ENCODE measurements around the gene CD274.
A peak's percentile ranks its signal among the peaks of the same experiment; 100 is the strongest.
"Not testable (repeated sequence)": the region's sequence is repeated elsewhere in the genome, so short reads cannot be mapped to it uniquely, and the experiment has no call there.

CD274 gene

GRCh38 chr9:5450359-5451091 is at the start of gene CD274:
CD274 (plus strand) TSS chr9:5450542; CDS start chr9:5456114, 5,572 bp downstream.
- peak; percentile 20 to 31 for DNase-seq

DNA sequence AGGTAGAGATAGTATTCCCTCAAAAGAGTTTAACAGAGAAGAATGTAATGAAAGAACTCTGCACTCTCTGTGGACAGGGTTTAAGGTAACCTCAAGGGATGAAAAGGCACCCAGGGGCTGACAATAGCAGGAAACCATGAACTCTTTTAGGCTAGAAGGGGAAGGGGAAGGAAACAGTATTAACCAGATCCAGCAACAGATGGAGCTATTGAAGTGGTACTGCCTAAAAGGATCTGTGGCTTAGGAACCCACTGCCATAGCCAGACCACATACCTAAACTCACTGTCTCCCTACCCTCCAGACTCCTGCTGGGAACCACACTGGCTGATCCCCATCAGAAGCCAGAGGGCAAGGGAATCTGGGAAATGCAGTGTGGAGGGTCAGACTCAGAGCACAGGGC is 48.1 kb upstream of the CD274 start:
- no peak for DNase-seq

DNA sequence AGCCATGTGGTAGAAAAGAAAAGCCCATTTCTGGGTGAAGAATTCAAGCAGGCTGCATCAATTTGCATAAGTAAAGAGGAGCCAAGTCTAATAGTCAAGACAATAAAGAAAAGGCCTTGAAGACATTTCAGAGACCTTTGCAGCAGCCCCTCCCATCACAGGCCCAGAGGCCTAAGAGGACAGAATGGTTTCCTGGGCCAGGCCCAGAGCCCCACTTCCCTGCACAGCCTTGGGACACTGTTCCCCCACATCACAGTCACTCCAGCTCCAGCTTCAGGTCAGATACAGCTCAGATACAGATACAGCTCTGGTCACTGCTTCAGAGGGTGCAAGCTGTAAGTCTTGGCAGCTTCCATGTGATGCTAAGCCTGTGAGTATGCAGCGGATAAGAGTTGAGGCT is 41.7 kb upstream of the CD274 start:
- no peak for DNase-seq

DNA sequence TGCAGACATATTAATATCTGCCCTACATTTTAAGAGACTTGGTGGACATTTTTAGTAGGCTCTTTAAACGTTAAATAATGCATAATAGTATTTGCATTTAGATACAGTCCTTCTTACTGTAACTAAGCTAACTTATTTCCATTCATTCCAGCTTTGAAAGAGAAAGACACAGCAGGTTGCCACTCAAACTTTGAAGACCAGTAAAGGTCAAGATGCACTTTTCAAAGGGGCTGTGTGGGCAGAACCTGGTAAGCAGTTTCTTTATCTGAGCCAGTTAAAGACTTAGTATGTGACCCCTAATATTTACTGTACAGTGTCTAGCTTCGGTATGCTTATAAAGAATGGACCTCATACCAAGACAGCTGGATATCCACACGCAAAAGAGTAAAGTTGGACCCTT is 33.4 kb upstream of the CD274 start:
- no peak for DNase-seq

DNA sequence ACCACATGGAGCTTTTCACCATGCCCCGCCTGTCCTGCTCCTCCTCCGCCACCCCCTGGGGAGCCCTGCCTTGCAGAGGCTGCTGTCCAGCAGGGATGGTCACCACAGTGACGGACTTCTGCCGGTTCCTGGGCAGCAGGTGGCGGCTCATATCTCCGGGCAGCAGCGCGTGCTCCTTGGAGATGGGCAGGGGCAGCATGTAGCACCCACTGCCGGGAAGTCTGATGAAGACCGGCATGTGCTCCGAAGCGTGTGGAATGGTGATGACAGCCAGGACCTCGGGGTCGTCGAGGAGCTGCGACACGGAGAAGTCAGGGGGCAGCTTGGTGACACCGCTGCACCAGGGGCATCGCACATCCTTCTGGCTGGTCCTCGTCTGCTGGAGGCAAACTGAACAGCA is 31.9 kb upstream of the CD274 start:
- DNase-seq, result no peak

DNA sequence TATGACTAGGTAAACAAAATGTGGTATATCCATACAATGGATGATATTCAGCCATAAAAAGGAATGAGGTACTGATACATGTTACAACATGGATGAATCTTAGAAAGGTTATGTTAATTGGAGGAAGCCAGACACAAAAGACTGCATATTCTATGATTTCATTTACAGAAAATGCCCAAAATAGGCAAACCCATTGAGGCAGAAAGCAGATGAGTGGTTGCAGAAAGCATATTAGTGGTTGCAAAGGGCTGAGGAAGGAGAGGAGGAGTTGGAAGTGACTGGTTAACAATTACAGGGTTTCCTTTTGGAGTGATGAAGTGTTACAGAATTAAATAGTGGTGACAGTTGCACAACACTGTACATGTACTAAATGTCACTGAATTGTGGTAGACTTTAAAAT is 30.4 kb upstream of the CD274 start:
- DNase-seq, result no peak

DNA sequence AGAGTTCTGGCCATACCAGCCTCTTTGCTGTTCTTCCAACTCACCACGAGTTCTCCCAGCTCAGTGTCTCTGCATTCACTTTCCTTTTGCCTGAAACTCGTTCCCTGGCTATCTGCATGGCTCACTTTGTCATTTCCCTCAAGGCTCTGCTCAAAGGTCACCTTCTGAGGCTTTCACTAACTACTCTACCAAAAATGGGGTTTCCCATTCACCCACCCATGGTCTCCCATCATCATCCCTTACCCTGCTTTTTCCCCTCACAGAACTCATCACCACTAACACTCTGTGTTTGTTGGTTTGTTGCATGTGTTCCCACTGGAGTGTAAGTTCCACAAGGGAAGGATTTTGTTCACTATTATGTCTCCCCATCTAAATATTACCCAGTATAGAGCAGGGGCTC is 29.2 kb upstream of the CD274 start:
- DNase-seq, result no peak

DNA sequence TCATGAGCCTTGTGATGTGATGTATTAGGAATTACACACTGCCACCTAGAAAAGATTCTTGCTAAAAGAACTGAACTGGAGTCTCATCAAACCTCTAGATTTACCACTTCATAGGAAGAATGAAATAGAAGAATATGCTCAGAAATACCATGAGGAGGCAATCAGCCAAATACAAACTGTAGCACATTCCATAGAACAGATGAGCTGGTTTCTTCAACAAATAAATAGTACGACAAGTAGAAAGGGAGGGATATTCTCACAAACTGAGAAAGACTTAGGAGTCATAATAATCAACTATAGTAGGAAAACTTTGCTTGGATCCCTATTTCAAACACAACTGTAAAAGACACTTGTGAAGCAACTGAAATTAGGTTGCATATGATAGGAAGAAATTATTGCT is 28.1 kb upstream of the CD274 start:
- no peak for DNase-seq

DNA sequence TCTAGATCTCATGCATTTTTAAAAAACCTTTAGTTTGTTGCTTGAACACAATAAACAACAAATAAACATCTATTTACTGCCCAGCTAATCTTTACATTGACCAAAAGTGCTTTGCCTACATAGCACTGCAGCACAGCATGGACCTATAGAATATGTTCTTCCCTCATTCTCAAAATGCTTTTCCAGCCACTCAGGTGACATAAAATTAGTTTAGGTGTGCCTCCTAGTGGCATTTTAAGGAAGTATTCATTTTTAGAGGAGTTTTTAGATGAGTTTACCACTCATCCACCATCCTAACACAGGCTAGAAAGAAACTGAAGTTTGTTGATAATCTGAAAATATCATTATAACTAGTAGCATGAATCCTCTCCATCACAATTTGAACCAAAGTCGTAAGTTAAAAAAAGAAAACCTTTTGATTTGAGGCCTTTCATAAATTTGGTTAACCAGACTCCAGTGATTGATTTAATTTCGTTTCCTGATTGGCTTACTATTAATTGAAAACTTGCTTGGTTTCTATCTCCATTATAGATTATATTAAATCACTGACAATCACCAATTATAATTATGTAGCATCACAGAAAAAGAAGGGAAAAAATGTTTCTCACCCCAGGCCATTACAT is 25.2 kb upstream of the CD274 start:
- no peak for DNase-seq

GRCh38 chr9:5427005-5427404 is 23.3 kb upstream of the CD274 start:
- DNase-seq, result no peak

DNA sequence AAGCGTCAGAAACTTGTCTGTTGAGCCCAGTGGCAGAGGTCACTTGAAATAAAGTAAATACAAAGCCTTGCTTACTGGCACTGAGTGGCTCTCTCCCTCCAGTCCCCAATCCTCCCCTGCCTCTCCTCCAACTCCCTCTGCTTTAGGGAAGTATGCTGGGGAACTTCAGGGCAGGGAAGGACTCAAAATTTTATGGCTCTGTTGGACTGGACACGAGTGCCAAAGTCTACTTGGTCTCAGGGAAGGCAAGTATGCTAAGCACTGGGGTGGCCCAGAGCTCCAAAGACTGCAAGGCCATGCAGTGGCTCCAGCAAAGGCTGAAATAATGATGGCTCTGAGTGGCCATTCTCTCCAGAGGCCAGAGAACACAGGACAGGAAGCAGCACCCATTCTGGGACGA is 22.2 kb upstream of the CD274 start:
- no peak for DNase-seq

- no peak for DNase-seq
Observed at GRCh38 chr9:5428794-5429528, 21.4 kb upstream of the CD274 start.

- no peak for DNase-seq
Observed at GRCh38 chr9:5429873-5430564, 20.3 kb upstream of the CD274 start.

DNA sequence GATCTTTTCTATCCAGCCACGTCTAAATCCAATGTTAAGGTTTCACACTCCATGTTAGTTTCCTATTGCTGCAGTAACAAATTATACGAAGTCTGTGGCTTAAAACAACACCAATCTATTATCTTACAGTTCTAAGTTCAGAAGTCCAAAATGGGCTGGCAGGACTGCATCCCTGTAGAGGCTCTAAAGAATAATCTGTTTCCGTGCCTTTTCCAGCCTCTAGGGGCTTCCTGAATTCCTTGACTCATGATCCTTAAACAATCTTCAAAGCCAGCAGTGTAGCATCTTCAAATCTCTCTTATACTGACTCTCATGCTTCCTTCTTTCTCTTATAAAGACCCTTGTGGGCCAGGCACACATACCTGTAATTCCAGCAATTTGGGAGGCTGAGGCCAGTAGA is 19.4 kb upstream of the CD274 start:
- DNase-seq, result no peak

- not testable (repeated sequence) for DNase-seq
Observed at GRCh38 chr9:5432890-5433289, 17.5 kb upstream of the CD274 start.

DNA sequence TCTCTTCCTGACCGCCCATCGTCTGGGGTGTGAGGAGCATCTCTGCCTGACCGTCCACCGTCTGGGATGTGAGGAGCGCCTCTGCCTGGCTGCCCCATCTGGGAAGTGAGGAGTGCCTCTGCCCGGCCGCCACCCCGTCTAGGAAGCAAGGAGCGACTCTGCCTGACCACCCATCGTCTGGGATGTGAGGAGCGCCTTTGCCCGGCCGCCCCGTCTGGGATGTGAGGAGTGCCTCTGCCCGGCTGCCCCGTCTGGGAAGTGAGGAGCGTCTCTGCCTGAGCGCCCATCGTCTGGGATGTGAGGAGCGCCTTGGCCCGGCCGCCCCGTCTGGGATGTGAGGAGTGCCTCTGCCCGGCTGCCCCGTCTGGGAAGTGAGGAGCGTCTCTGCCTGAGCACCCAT is 17.0 kb upstream of the CD274 start:
- not testable (repeated sequence) for DNase-seq

DNA sequence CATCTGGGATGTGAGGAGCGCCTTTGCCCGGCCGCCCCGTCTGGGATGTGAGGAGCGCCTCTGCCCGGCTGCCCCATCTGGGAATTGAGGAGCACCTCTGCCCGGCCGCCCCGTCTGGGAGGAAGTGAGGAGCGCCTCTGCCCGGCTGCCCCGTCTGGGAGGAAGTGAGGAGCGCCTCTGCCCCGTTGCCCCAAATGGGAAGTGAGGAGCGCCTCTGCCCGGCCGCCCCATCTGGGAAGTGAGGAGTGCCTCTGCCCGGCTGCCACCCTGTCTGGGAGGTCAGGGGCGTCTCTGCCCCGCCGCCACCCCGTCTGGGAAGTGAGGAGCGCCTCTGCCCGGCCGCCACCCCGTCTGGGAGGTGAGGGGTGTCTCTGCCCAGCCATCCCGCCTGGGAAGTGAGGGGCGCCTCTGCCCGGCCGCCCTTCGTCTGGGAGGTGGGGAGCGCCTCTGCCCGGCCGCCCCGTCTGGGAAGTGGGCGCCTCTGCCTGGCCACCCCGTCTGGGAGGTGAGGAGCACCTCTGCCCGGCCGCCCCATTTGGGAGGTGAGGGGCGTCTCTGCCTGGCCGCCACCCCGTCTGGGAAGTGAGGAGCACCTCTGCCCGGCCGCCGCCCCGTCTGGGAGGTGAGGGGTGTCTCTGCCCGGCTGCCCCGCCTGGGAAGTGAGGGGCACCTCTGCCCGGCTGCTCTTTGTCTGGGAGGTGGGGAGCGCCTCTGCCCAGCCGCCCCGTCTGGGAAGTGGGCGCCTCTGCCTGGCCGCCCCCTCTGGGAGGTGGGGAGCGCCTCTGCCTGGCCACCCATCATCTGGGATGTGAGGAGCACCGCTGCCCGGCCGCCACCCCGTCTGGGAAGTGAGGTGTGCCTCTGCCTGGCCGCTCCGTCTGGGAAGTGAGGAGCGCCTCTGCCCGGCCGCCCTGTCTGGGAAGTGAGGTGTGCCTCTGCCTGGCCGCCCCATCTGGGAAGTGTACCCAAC is 16.2 kb upstream of the CD274 start:
- DNase-seq, result not testable (repeated sequence)

DNA sequence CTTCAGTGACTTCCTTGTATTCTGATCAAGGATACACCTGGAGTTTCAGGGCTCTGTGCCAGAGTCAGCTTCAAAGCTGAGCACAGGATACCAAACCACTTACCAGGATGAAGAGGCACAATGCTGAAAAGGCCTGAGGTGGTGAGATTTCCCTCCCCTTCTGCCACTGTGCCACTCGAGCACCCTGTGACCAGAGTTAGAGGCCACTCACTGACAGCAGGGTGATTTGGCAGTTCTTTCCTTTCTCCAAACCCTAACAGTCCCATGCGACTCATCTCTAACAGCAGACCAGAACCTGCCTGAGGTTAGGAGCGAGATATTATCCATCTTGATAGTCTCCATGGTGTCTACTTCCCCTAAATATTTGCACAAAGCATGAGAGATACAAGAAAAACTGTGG is 14.4 kb upstream of the CD274 start:
- no peak for DNase-seq

DNA sequence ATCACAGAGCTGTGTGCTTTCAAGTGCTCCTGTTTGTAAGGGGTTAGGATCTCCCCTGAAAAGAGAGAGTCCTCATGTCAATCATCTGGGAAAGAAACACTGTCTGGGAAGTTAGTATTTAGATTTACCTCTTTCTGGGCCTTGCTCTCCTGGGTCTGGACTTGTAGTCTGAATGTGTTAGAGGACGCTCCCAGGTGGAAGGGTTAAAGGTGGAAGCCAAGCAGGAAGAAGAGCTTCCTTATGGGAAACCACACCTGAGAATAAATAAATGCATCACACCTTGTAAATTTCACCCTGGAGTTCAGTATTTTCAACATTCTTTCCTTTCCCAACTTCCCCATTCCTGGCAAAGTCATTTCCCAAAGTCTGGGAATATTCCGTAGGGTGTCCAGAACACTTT is 13.9 kb upstream of the CD274 start:
- no peak for DNase-seq

- DNase-seq, result peak; percentile 68 to 80
Observed at GRCh38 chr9:5437254-5438216, 12.8 kb upstream of the CD274 start, which contains the start of gene PLGRKT. PLGRKT (minus strand) TSS chr9:5437925; CDS start chr9:5431977, 5,948 bp downstream.

Data from NCI-H187 (cell line).